ENCODE results near the gene GSDME.

GSDME gene

DNA sequence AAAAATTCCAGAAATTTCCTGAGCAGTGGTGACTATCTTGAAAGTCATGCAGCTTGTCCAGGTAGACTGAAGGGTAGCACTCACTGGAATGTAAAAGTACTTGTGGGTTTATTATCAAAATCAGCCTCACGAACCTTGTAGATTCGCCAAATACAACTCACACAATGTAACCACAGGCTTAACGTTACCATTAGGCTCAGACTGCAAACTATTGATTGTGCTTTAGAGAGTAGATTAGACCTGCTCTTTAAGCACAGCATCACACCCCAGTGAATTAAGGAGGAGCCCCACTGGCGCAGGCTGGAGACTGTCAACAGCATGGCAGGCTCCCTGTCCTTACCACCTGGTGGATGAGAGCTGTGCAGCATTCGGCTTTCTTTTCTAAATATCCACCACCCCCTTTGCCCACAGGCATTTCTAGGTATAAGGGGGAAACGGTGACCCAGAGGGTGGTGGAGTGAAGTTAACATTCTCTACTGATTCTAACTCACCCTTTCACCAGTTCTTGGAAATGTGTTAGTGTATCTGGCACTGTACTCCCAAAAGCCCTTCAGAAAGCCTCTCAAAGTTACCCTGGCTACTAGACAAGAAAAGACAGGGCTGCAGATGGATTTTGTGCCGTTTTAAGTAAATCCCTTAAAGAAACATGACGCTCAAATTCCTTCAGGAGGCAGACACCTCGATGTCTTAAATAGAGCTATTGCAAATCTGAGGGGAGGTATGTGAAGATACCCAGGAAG, 56.6 kb downstream of the GSDME start:
- DNase-seq (ENCODE audit: low read depth in 2 of 2): peak in 1 of 2 donors; percentile 24
- no peak overlapping the region for H3K4me3 ChIP-seq (replicated peaks in 1 of 2; ENCODE audit: low read depth in 2 of 2, low read length in 2 of 2)
- TF ChIP-seq CTCF (IDR thresholded peaks at IDR 0.05; ENCODE audit: low read depth, low read length): no peak

- DNase-seq (ENCODE audit: low read depth in 2 of 2): no peak
- no peak for TF ChIP-seq CTCF (IDR thresholded peaks at IDR 0.05; ENCODE audit: low read depth, low read length)
- no peak overlapping the region for H3K4me3 ChIP-seq (replicated peaks in 1 of 2; ENCODE audit: low read depth in 2 of 2, low read length in 2 of 2)
These were observed 58.6 kb downstream of the GSDME start for GRCh38 chr7:24698531-24699266.

DNA sequence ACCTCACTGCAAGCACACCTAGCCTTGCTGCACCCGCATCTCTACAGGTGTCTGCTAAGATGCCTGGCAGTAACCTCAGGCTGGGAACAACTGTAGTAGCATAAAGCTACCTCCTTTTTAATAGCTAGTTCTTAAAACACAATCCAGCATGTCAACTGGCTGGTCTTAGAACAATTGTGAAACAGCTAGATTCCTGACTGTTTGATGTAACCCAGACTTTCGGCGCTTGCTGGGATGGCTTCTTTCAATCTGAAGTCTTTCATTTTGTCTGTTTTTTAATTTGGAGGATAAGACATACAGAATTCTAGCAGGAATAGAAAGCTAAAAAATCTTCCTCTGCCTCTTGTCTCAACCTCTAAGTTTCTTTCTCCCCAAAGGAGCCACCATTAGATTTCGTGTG, 59.8 kb downstream of the GSDME start:
- no peak for TF ChIP-seq CTCF (IDR thresholded peaks at IDR 0.05; ENCODE audit: low read depth, low read length)
- H3K4me3 ChIP-seq (replicated peaks in 1 of 2; ENCODE audit: low read depth in 2 of 2, low read length in 2 of 2): no peak overlapping the region
- peak in 1 of 2 donors; percentile 49 for DNase-seq (ENCODE audit: low read depth in 2 of 2)

- DNase-seq (ENCODE audit: low read depth in 2 of 2): no peak
- no peak overlapping the region for H3K4me3 ChIP-seq (replicated peaks in 1 of 2; ENCODE audit: low read depth in 2 of 2, low read length in 2 of 2)
- no peak for TF ChIP-seq CTCF (IDR thresholded peaks at IDR 0.05; ENCODE audit: low read depth, low read length)
These were observed 64.7 kb downstream of the GSDME start for GRCh38 chr7:24692592-24692991.

DNA sequence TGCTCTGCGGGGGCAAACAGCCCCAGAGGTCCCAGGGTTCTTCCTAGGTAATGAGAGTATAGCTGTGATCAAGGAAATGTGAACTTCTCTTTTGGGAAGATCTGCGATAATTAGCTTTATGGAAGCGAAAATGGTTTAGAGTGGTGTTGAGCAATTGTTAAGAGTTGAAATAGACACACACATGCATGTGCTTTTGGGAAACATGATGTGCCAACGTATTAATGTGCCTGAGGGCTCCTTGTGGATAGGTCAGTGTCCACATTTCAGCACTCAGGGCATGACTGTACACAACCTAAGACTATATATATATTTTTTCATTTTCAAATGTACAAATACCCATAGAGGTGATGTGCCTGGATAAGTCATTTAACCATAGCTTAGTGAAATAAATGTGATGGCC, 67.0 kb downstream of the GSDME start:
- H3K4me3 ChIP-seq (replicated peaks in 1 of 2; ENCODE audit: low read depth in 2 of 2, low read length in 2 of 2): no peak overlapping the region
- TF ChIP-seq CTCF (IDR thresholded peaks at IDR 0.05; ENCODE audit: low read depth, low read length): no peak
- no peak for DNase-seq (ENCODE audit: low read depth in 2 of 2)

- TF ChIP-seq CTCF (IDR thresholded peaks at IDR 0.05; ENCODE audit: low read depth, low read length): no peak
- no peak overlapping the region for H3K4me3 ChIP-seq (replicated peaks in 1 of 2; ENCODE audit: low read depth in 2 of 2, low read length in 2 of 2)
These were observed 71.6 kb downstream of the GSDME start for GRCh38 chr7:24685708-24686107.

More at GRCh38 chr7:24685708-24686107, 71.6 kb downstream of the GSDME start:
- DNase-seq (ENCODE audit: low read depth in 2 of 2): no peak

Data from cardiac fibroblast (primary cell).